ENCODE data around the gene NELL1.

The NELL1 gene

GRCh38 chr11:21622566-21622965, 953.2 kb downstream of the NELL1 start:
- in situ Hi-C loops (cut with MboI; ENCODE audit: low sequenced_read_pairs) = no loop called here

DNA sequence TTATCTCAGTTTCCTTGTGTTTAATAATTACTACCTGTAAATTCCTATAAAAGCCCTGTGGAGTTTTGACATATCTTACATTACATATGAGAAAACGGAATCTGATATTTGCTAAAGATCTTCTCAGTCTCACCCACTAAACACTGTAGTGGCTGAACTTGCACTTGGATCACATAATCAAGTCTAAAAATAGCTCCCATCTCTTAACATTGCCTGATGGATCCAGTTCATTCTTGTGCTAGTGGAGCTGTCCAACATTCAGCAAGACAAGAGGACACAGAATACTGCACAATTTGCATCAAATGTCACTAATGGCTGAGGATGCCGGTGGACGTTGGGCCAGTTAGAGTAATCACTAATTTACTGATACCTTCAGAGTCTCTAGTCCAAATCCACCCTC, 953.6 kb downstream of the NELL1 start:
- in situ Hi-C loops (cut with MboI; ENCODE audit: low sequenced_read_pairs) = no loop called here

Data from HL-60/S4 (cell line).